PC-3 (cell line): ENCODE measurements around the gene OLFML2B. TPM values are rescaled to one million over a fixed set of nuclear protein-coding genes. Genes with fewer than 3 reads are reported as not detected.

Experiments
- ATAC-seq: fragments of 200-7000 bp; cut with Tn5 transposase; 2 replicates; pipeline ENCODE4 v1.9.1; 2020; ENCODE audit warnings: mild to moderate bottlenecking, moderate library complexity
- BruUV-seq: library from RNA; stranded (reverse); fragments of 400-500 nt; replicated peaks from 2 replicates; lab custom pipeline; 2021; lab: Mats Ljungman, UMichigan
- CTCF ChIA-PET: fragments of 300-600 bp; sonication (Branson Sonifier 250); formaldehyde crosslinking; loops from one replicate; lab custom pipeline; 2022; ENCODE audit warnings: antibody characterized with exemption; lab: Charles Lee
- POLR2A ChIA-PET: fragments of 300-600 bp; sonication (Branson Sonifier 250); formaldehyde crosslinking; loops from one replicate; lab custom pipeline; 2022; ENCODE audit warnings: antibody characterized with exemption; ENCODE audit not compliant: unreplicated experiment; lab: Charles Lee
- DNase-seq: peaks from one replicate; pipeline ENCODE4 v3.0.0-alpha.2; 2015
- H2AFZ ChIP-seq: fragments of 300-600 bp; sonication (generic); 2 replicates; pipeline ENCODE4 v1.6.0; 2016; ENCODE audit warnings: antibody characterized with exemption, low read length
- H3F3A ChIP-seq: fragments of 300-600 bp; sonication (generic); one replicate; pipeline ENCODE4 v1.6.0; 2017; ENCODE audit warnings: antibody characterized with exemption, low read length, control low read depth, mild to moderate bottlenecking; ENCODE audit not compliant: unreplicated experiment
- H3K27ac ChIP-seq: fragments of 300-600 bp; sonication (generic); 2 replicates; pipeline ENCODE4 v1.5.1; 2016; ENCODE audit warnings: mild to moderate bottlenecking, low read length
- H3K27me3 ChIP-seq: fragments of 300-600 bp; sonication (generic); 2 replicates; pipeline ENCODE4 v1.6.1; 2016; ENCODE audit warnings: low read length, mixed read lengths
- H3K36me3 ChIP-seq: fragments of 300-600 bp; sonication (generic); 2 replicates; pipeline ENCODE4 v1.6.1; 2016; ENCODE audit warnings: low read depth, mixed run types, low read length, mixed read lengths
- H3K4me1 ChIP-seq: fragments of 300-600 bp; sonication (generic); 2 replicates; pipeline ENCODE4 v1.5.1; 2016; ENCODE audit warnings: low read length; ENCODE audit not compliant: insufficient read depth
- H3K4me2 ChIP-seq: fragments of 300-600 bp; sonication (generic); 2 replicates; pipeline ENCODE4 v1.6.0; 2016; ENCODE audit warnings: low read length
- H3K4me3 ChIP-seq: fragments of 300-600 bp; sonication (generic); 2 replicates; pipeline ENCODE4 v1.5.1; 2016; ENCODE audit warnings: mild to moderate bottlenecking, low read length, mixed read lengths
- H3K79me2 ChIP-seq: fragments of 300-600 bp; sonication (generic); 2 replicates; pipeline ENCODE4 v1.6.1; 2017; ENCODE audit warnings: low read length, mixed read lengths
- H3K9ac ChIP-seq: fragments of 300-600 bp; sonication (generic); 2 replicates; pipeline ENCODE4 v1.6.0; 2016; ENCODE audit warnings: mild to moderate bottlenecking, low read length
- H3K9me2 ChIP-seq: fragments of 300-600 bp; sonication (generic); replicated peaks from 2 replicates; pipeline ENCODE4 v1.6.1; 2016; ENCODE audit warnings: mixed run types, low read length, mixed read lengths
- H3K9me3 ChIP-seq: fragments of 300-600 bp; sonication (generic); 2 replicates; pipeline ENCODE4 v1.6.1; 2016; ENCODE audit warnings: low read length, mixed read lengths
- H4K20me1 ChIP-seq: fragments of 300-600 bp; sonication (generic); 2 replicates; pipeline ENCODE4 v1.6.1; 2016; ENCODE audit warnings: low read length, mixed read lengths
- CTCF ChIP-seq: fragments of 300-600 bp; sonication (generic); conservative IDR thresholded peaks from 2 replicates; pipeline ENCODE4 v1.5.1; 2017; ENCODE audit warnings: antibody characterized with exemption, low read depth, mild to moderate bottlenecking, low read length
- EZH2 ChIP-seq: fragments of 300-600 bp; sonication (generic); IDR thresholded peaks from one replicate; pipeline ENCODE4 v1.6.1; 2017; ENCODE audit warnings: antibody characterized with exemption, mild to moderate bottlenecking, low read length; ENCODE audit not compliant: unreplicated experiment
- EZH2phosphoT487 ChIP-seq: fragments of 300-600 bp; sonication (generic); IDR thresholded peaks from 2 replicates; pipeline ENCODE4 v1.6.1; 2018; ENCODE audit warnings: mild to moderate bottlenecking, antibody characterized with exemption, low read length, borderline replicate concordance
- intact Hi-C: fragments of 100-400 bp; cut with micrococcal nuclease; formaldehyde crosslinking; loops from 2 replicates; pipeline ENCODE4 v1.9.0; 2023
- total RNA-seq: library from RNA; depleted of rRNA; stranded (reverse); fragments of >200 nt; gene quantifications from 2 replicates; pipeline ENCODE4 v1.2.3, GENCODE V29; 2014

OLFML2B gene
- total RNA-seq, 1 experiment from 2014 or later = 1.4 TPM

- H2AFZ ChIP-seq = no peak overlapping the region
- CTCF ChIA-PET = interaction anchor here (0.5 kb wide), 1 partner anchor 216 kb away, joined by 4 read pairs; no protein-coding TSS in a partner anchor
- H3K27me3 ChIP-seq = no peaks in the 10 kb centered on the region
- H3K9me2 ChIP-seq = no peaks in the 10 kb centered on the region
- DNase-seq = no peak
- ATAC-seq = no peak
- POLR2A ChIA-PET = no interaction called here
- H3K9me3 ChIP-seq = no peaks in the 10 kb centered on the region
- H3K4me1 ChIP-seq = peaks cover 13% of the 10 kb centered on the region
- H3K36me3 ChIP-seq = no peaks in the 10 kb centered on the region
- H4K20me1 ChIP-seq = no peaks in the 10 kb centered on the region
- no peak overlapping the region for H3K27ac ChIP-seq
- BruUV-seq = no TSS peak
- no peak overlapping the region for H3K9ac ChIP-seq
- TF ChIP-seq EZH2phosphoT487 (no peak), EZH2 (no peak), CTCF (no peak)
- no peak overlapping the region for H3K4me3 ChIP-seq
- peaks cover 2% of the 10 kb centered on the region for H3F3A ChIP-seq
- intact Hi-C loops = loop anchor here (5.0 kb wide), 2 partner anchors 163 to 438 kb away; partner anchors contain the start of gene UHMK1
- H3K79me2 ChIP-seq = no peaks in the 10 kb centered on the region
- no peak overlapping the region for H3K4me2 ChIP-seq
Observed at GRCh38 chr1:162059721-162060120, 36.1 kb upstream of the OLFML2B start.

- H3K9me3 ChIP-seq = no peaks in the 10 kb centered on the region
- no peaks in the 10 kb centered on the region for H3K27me3 ChIP-seq
- ATAC-seq = no peak
- H3K36me3 ChIP-seq = no peaks in the 10 kb centered on the region
- H3K4me1 ChIP-seq = peaks cover 16% of the 10 kb centered on the region
- intact Hi-C loops = loop anchor here (1.0 to 5.0 kb wide), 4 partner anchors 166 to 441 kb away; partner anchors contain the start of gene UHMK1
- TF ChIP-seq EZH2phosphoT487 (no peak), EZH2 (no peak), CTCF (no peak)
- H3F3A ChIP-seq = peaks cover 4% of the 10 kb centered on the region
- no peak overlapping the region for H3K4me2 ChIP-seq
- no peak overlapping the region for H3K4me3 ChIP-seq
- no peak for DNase-seq
- peak overlapping the region; percentile 33; the same call in 1 of the 2 replicates for H2AFZ ChIP-seq
- no peaks in the 10 kb centered on the region for H3K9me2 ChIP-seq
- no peak overlapping the region for H3K9ac ChIP-seq
- BruUV-seq = no TSS peak
- no peaks in the 10 kb centered on the region for H3K79me2 ChIP-seq
- H3K27ac ChIP-seq = no peak overlapping the region
- ChIA-PET POLR2A (no interaction called here), CTCF (interaction anchor here (0.5 to 1.1 kb wide), 10 partner anchors 10 to 471 kb away, joined by 3 to 9 read pairs (median 4); no protein-coding TSS in a partner anchor)
- H4K20me1 ChIP-seq = no peaks in the 10 kb centered on the region
Observed at GRCh38 chr1:162056579-162056978, 32.9 kb upstream of the OLFML2B start.

- H3K27me3 ChIP-seq = no peaks in the 10 kb centered on the region
- H3K9me3 ChIP-seq = no peaks in the 10 kb centered on the region
- no peaks in the 10 kb centered on the region for H3K9me2 ChIP-seq
- H3K27ac ChIP-seq = no peak overlapping the region
- no peak overlapping the region for H3K9ac ChIP-seq
- ATAC-seq (peak; percentile 68), DNase-seq (peak; percentile 89)
- H3K4me3 ChIP-seq = no peak overlapping the region
- peak overlapping the region; percentile 42; the same call in 1 of the 2 replicates for H3K4me2 ChIP-seq
- ChIA-PET POLR2A (no interaction called here), CTCF (interaction anchor here (0.5 to 1.1 kb wide), 10 partner anchors 11 to 472 kb away, joined by 3 to 9 read pairs (median 4); no protein-coding TSS in a partner anchor)
- H3K4me1 ChIP-seq = peaks cover 16% of the 10 kb centered on the region
- H3K79me2 ChIP-seq = no peaks in the 10 kb centered on the region
- BruUV-seq = no TSS peak
- TF ChIP-seq EZH2 (no peak), CTCF (peak; percentile 98), EZH2phosphoT487 (no peak)
- H2AFZ ChIP-seq = peak overlapping the region; percentile 33
- no peaks in the 10 kb centered on the region for H4K20me1 ChIP-seq
- intact Hi-C loops = loop anchor here (1.0 to 5.0 kb wide), 4 partner anchors 166 to 441 kb away; partner anchors contain the start of gene UHMK1
- H3K36me3 ChIP-seq = no peaks in the 10 kb centered on the region
- H3F3A ChIP-seq = peaks cover 4% of the 10 kb centered on the region
Observed at GRCh38 chr1:162056043-162056442, 32.4 kb upstream of the OLFML2B start.
